DMS 273 (cell line): ENCODE results near the gene SREK1.

Experiments
- DNase-seq: peaks from one replicate; lab custom pipeline; 2025; ENCODE audit not compliant: unreplicated experiment; lab: John Stamatoyannopoulos, UW

Gene SREK1

DNA sequence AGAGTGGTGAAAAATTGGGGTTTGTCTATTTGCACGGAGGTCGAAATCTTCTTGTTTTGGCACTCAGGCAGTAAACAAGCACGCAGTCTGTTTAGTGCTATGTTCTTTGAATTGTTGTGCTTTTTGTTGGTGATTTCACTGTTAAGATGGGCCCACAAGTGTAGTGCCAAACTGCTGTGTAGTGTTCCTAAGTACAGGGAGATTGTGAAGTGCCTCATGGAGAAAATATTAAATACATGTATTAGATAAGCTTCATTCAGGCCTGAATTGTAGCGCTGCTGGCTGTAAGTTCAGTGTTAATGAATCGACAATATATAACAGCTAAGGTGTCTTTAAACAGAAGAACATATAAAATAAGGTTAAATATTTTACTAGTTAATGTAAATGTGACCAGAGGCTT, 17.3 kb downstream of the SREK1 start:
- no peak for DNase-seq

DNA sequence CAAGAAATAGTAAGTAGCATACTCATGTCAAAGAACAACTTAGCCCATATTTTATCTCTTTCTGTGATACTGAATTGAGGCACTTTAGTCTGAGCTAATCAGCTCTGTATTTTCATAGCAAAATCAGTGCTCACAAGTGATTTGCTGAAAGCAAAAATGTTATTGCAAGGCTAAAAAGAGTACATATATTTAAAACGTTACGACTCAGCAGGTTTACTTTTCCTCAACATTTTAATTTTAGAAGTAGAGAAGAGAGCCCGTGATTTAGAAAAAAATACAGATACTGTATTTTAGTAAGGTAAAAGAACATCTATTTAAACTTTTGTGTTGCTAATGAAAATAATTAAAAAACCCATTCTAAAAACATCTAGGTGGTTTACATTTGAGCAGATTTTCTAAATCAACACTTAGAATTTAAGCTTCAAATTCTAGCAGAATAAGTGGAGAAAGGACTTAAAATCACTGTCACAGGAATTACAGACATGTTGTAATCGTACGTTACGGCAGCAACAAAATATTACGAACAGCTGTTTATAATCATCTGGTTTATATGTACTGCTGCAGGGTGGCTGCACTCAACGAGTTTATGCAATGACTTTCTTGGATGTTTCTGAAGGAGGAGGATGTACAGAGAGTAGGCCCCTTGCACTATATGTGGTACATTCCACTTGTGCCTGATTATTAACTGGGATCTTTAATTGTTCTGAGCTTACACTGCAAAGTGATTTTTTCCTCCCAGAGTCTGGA, 20.1 kb downstream of the SREK1 start:
- no peak for DNase-seq

DNA sequence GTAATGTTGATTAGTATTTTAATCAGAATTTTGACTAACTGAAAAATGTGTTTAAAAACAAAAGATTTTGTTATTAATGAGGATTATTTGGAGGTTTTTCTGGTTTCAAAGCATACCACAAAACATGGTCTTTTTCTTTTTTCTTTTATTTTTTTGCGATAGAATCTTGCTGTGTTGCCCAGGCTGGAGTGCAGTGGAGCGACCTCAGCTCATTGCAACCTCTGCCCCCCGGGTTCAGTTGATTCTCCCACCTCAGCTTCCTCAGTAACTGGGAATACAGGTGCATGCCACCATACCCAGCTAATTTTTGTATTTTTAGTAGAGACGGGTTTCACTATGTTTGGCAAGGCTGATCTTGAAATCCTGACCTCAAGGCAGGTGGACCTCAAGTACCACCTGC, 24.1 kb downstream of the SREK1 start:
- DNase-seq: no peak

DNA sequence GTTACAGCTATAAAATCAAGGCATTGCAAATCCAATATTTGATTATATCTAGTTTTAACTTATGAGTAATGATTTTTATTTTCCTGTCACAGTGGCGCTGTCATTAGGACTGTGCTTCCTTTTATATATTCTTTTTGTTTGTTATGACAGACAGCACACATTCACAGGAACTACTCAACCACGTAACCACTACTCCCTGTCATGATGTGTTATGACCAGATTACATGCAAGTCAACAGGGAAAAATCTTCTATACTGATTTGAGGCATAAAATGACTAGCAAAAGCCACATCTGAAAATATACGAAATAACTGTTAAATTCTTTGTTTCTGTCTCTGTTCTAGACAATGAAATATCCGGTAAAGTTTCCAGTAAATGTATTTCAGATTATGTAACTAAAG, 25.4 kb downstream of the SREK1 start:
- DNase-seq: no peak

DNA sequence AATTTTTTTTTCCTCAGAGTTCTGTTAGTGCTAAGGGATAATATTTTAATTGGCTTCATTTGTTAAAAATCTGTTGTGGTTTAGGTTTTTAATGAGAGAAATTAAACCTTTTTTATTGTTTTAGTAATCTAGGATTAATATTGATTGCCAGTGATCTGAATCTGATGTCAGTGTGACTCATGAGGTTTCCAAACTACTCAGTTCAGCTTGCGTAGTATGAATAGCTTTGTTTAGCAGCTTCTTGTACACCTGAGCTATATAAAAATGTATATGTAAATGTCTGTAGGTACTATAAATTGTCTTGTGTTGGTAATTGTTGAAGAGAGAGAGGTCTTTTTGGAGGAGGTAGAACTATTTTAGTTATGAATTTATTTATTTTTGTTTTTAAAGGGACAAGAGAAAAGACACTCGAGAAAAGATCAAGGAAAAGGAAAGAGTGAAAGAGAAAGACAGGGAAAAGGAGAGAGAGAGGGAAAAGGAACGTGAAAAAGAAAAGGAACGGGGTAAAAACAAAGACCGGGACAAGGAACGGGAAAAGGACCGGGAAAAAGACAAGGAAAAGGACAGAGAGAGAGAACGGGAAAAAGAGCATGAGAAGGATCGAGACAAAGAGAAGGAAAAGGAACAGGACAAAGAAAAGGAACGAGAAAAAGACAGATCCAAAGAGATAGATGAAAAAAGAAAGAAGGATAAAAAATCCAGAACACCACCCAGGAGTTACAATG, 26.3 kb downstream of the SREK1 start:
- no peak for DNase-seq

DNA sequence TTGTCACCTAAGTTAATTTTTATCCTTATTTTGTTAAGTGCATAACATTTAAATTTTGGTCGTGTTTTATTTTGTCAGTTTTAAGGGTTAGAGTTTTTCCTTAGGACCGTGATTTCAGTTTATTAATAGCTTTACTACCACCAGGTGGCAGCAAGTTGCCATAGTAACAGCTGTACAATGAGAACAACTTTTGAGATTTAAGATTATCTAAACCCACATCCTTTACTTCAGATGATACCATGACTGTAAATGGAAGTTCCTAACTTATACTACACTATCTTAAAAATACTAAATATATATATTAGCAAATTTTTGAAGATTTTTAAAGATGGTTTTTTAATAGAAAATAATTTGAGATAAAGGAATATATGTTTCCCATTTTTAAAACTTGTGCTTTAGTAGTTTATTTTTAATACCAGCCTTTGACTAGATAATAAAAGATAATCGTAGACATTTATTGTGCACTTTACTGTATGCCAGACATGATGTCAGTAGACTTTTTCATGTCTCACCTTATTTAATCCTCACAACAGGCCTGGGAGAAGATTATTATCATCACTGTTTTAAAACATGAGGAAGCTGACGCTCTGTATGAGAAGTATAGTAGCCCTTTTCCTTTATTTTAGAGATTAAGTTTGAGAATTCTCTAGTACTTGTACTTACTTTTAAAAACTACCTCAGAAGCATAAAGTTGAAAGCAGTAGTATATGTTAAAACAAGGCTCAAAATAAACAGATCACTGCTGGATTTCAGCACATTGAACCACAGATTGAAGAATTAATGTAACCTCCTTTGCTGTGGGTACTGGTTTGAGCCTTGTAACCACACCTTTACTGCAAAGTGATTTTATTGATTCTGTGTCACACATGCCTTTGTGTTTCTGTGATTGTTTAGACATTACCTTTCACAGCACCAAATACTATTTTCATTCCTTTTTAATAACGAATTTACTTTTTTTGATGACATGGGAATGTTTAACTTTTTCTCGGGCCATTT, 27.5 kb downstream of the SREK1 start:
- DNase-seq: peak; percentile 67

DNA sequence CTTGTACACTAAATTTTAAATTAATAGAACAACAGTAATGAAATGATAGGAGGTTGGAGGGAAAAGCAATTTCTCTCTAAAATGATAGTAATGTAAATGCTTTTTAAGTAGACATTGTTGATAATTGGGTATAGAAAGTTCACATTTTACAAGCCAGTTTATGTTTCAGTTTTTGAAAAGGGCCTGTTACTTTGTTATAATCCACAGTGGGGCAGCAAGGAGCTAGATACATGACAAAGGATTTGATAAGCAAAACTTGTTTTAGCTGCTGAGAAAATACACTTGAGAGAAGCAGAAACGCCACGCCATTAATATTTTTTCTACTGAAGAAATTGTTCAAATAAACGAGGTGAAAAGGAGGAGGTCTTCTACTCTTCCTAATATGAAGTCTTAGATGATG, 30.2 kb downstream of the SREK1 start:
- DNase-seq: peak; percentile 35

DNA sequence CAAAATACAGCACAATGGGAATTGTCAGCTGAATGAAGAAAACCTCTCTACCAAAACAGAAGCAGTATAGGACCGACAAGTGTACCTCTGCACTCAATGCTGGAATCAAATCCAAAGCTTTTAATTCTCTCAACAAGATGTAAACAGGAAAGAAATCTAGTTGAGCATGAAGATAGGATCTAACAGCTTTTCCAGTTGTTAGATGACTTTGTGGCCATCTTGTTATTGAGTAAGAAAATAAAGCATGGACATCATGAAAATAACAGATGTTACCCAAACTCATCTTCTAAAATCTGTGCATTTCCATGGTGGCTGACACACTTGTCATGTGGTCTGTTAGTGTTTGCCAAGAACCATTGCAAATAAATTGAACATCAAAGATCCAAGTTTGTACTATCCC, 34.7 kb downstream of the SREK1 start:
- no peak for DNase-seq

DNA sequence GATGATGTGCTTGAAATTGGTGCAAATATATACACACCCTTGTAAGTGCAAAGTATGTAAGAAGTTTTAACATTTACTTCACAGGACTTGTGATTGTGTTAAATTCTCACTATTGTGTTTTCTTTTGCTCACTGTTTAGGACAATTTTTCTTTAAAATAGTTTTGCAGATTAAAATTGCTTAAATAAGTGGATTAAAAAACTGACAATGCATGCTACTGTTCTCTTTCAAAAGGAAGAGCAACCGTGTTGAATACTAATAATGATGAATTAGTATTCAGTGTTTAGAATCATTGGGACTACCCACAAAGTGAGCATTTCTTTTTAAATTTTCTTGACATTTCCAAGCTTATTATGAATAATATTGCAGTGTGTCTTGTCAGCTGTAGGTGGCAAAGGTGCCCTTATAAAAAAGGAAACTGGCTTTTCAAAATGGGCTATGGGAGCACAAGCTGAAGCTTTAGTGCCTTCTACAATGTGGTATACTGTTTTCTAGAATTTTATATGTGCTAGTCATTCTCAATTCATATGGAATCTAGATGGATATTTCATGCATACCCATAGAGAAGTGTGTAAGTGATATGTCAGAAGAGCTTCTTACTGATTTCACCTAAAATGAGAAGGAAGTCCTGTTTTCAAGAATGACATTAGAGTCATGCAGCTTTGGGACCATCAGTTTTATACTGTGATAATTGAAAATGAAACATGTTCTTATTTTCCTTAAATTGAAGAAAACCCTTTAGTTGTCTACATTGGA, 35.4 kb downstream of the SREK1 start:
- DNase-seq: no peak

DNA sequence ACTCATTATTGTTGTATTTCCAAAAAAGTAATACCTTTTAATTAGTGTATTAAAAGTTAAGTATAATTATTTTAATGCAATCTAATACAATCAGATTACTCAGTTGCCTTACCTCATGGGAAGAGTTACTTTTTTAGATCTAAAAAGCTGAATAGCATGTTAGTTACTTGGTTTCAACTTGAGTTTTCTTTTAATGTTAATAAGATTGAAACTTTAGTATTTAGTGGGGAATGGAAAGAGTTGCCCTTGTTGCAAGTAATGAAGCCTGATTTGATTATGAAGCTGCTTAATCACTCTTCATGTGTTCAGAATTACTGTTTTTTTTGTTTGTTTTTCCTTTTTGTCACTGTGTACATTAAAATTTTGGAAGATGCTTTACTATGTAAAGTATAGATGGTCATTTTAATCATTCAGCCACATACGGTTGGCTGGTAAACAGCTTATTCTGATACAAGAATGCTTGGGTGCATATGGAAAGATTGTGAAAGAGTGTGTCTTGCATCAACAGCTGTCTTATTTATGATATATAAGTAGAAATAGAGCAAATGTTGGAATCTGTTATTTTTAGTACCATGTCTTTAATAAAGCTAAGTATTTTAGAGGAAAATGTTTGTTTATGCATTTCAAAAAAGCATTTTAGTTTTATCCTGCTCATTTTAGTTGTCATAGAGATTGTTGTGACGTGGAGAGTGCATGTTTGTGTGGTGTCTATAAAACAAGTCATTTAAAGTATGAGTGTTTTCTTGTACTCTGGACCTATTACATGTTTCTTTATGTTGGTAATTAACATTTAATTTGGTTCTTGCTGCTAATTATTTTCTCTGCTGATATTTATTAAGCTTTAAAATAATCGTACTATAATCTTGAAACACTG, 36.4 kb downstream of the SREK1 start:
- DNase-seq: no peak

DNA sequence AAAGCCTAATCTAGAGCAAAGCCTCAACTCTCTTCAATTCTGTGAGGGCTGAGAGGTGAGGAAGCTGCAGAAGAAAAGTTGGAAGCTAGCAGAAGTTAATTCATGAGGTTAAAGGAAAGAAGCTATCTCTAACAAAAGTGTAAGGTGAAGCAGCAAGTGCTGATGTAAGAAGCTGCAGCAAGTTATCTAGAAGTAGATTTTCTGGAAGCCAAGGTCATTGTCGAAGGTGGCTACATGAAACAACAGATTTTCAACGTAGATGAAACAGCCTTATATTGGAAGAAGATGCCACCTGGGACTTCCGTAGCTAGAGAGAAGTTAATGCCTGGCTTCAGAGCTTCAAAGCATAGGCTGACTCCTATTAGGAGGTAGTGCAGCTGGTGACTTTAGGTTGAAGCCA, 42.0 kb downstream of the SREK1 start:
- no peak for DNase-seq

DNA sequence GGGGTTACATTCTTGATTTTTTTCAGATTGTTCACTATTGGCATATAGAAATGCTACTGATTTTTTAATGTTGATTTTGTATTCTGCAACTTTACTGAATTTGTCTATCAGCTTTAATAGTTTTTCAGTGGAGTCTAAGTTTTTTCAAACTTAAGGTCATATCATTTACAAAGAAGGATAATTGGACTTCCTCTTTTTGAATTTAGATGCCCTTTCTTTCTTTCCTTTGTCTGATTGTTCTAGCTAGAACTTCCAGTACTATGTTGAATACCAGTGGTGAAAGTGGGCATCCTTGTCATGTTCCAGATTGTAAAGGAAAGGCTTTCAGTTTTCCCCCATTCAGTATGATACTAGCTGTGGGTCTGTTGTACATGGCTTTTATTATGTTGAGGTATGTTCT, 49.3 kb downstream of the SREK1 start:
- DNase-seq: no peak

DNA sequence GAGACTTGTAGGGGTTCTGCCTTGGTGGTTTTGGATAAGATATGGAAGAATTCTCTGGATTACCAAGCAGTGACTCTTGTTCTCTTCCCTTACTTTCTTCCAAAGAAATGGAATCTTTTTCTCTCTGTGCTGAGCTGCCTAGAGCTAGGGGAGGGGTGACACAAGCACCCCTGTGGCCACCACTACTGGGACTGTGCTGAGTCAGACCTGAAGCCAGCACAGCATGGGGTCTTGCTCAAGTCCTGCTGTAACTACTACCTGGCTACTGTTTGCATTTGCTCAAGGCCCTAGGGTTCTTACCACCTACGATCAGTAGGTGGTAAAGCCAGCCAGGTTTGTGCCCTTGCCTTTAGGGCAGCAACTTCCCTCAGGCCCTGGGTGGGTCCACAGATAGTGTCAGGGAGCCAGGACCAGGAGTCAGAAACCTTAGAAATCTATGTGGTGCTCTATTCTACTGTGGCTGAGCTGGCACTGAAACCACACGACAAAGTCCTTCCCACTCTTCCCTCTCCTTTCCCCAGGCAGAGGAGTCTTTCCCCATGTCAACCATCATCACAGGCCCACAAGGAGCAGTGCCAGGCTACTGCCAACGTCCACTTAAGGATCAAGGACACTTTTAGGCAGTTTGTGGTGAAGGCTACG, 53.8 kb downstream of the SREK1 start:
- no peak for DNase-seq

DNA sequence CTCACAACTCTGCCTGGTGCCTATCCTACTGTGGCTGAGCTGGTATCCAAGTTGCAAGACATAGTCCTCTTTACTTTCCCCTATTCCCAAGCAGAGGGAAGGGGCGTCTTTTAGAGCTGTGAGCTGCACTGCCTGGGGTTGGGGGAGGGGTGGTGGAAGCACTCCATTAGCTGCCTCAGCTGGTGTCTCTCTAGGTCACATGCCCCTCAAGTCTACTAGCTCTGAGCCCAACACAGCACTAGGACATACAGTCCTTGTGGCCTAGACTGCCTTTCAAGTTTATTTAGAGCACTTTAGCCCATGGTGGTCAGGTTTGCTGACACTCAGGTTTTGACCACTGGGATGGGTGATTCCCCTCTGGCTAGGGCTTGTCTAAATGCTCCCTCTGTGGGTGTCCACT, 54.7 kb downstream of the SREK1 start:
- no peak for DNase-seq

DNA sequence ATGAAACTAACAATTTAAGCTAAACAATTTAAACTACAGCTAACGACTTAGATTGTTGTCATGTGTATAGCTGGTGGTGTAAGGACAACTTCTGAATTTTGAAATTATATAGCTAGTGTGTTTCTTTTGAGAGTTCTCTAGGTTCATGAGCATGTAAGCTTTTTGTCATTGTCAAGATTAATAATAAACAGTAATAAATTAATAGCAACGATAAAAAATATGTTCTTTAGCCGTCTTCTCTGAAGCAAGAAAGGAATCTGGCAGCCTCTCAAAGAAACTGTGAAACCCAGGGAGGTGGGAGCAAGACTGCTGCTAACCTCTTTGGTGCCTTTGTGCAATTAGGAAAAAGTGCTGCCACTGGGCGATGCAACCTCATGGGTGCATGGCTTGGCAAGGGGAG, 59.4 kb downstream of the SREK1 start:
- DNase-seq: no peak

DNA sequence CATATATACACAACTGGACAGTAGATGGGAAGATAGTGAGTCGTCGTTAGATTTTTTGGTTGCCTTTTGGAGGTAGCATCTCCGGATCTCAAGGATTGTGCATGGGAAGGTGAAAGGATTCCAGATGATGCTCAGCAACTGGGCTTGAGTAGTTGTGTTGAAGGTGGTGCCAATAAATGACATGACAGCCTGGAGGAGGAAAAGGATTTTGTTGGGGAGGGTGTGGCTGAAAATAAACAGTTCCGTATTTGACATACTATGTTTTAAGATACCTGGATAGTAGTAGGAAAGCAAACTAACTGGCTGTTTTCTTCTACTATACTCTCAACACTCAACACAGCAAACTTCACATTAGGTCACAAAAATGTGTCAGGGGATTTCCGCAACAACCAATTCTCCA, 62.4 kb downstream of the SREK1 start:
- DNase-seq: no peak

DNA sequence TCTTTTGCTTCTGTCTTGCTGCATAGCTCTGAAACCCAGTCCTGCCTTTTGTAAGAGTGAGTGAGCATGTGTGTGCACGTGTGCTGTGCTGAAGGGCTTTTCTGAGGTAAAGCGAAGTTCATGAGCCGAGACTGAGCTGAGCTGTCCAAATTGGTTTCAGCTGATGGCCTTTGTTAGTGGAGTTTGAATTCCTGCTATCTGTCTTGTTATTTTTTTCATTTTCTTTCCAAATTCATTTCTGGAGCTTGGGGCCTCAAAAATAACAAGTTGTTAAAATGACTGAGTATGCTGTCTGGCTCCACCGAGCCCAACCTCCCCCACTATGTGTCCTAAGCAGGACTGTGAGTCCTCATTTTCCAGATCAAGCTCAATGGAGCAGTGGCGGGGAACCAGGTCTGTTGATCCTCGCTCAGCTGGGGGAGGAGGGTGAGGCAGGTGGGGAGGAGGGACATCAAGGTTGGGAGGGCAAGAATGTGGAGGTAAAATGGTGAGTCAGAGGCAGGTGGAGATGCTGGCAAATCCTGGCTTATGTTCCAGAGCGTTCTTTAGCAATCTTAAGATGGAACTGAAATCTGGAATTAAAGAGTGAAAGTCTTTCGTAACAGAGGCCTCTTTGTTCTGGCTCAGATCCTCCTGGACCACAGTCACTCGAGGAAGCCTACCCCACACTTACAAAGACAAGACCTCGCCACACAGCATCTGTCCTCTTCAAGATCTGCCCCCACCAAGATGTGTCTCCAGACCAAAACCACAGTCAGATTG, 63.9 kb downstream of the SREK1 start:
- DNase-seq: no peak

DNA sequence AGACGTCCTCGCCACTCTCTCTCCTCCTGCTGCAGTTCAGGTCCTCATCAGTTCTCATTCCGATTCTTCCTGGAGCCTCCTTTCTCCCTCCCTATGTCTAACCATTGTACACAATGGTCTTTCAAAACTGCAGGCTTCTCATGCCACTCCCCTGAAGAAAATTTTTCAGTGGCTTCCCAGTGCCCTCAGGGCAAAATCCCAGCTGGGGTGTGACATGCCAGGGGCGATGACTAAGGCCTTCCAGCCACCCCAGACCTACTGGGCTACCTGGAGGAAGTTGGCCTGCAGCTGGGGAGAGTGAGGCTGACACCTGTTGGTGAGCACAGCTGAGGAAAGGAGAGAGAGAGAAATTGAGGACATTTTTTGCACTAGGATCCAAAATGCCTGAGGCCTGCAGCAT, 65.2 kb downstream of the SREK1 start:
- no peak for DNase-seq

DNA sequence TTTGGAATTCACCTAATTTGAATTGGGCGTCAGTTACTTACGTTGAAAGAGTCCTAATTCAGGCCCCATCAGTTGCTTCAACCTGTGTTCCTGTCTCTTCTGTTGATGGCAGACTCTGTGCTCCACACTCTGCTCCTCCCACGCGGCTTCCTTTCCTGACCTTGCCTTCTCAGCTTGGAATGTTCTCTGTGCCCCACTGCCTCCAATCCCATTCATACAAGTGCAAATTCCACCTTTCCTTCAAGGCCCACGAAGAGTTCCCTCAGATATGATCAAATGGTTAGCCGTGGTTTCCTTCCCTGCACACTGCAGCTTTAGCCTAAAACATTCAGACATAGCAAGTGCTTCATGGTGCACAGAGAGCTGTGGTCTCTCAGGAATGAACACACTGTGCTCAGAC, 65.7 kb downstream of the SREK1 start:
- no peak for DNase-seq
